HG03095 (cell line): ENCODE results near the gene USP17L27.
"Not testable (repeated sequence)": the region's sequence is repeated elsewhere in the genome, so short reads cannot be mapped to it uniquely, and the experiment has no call there.

Experiments used
- ATAC-seq: cut with Tn5 transposase; IDR thresholded peaks from one replicate; pipeline ENCODE4 v1.9.1; 2021; ENCODE audit warnings: moderate library complexity; ENCODE audit not compliant: unreplicated experiment

USP17L27 gene

GRCh38 chr4:9343848-9344247 is at the start of gene USP17L27:
Gene USP17L27 (plus strand): TSS chr4:9344148. CDS start chr4:9344148, 0 bp downstream.
- ATAC-seq = not testable (repeated sequence)

GRCh38 chr4:9324191-9324590 is 19.8 kb upstream of the USP17L27 start:
- not testable (repeated sequence) for ATAC-seq

GRCh38 chr4:9324865-9325264 is 19.1 kb upstream of the USP17L27 start, which contains the start of gene USP17L24:
Gene USP17L24 (plus strand): TSS chr4:9325165. CDS start chr4:9325165, 0 bp downstream.
- not testable (repeated sequence) for ATAC-seq

GRCh38 chr4:9329611-9330010 is 14.3 kb upstream of the USP17L27 start, which contains the start of gene USP17L25:
Gene USP17L25 (plus strand): TSS chr4:9329911. CDS start chr4:9329911, 0 bp downstream.
- ATAC-seq = not testable (repeated sequence)

GRCh38 chr4:9334358-9334757 is 9.6 kb upstream of the USP17L27 start, which contains the start of gene USP17L26:
Gene USP17L26 (plus strand): TSS chr4:9334658. CDS start chr4:9334658, 0 bp downstream.
- ATAC-seq = not testable (repeated sequence)

GRCh38 chr4:9339103-9339502 is 4.8 kb upstream of the USP17L27 start, which contains the start of gene USP17L5:
Gene USP17L5 (plus strand): TSS chr4:9339403. CDS start chr4:9339403, 0 bp downstream.
- not testable (repeated sequence) for ATAC-seq

- ATAC-seq = not testable (repeated sequence)
Observed at GRCh38 chr4:9348593-9348992, 4.6 kb downstream of the USP17L27 start, which contains the start of gene USP17L28. Gene USP17L28 (plus strand): TSS chr4:9348893. CDS start chr4:9348893, 0 bp downstream.

- not testable (repeated sequence) for ATAC-seq
Observed at GRCh38 chr4:9350866-9351265, 6.9 kb downstream of the USP17L27 start.

GRCh38 chr4:9353338-9353737 is 9.4 kb downstream of the USP17L27 start, which contains the start of gene USP17L29:
Gene USP17L29 (plus strand): TSS chr4:9353638. CDS start chr4:9353638, 0 bp downstream.
- not testable (repeated sequence) for ATAC-seq

GRCh38 chr4:9362829-9363228 is 18.9 kb downstream of the USP17L27 start, which contains the start of gene USP17L30:
Gene USP17L30 (plus strand): TSS chr4:9363129. CDS start chr4:9363129, 0 bp downstream.
- ATAC-seq = not testable (repeated sequence)

- ATAC-seq = not testable (repeated sequence)
Observed at GRCh38 chr4:9379881-9380280, 35.9 kb downstream of the USP17L27 start.

GRCh38 chr4:9381012-9381534 is 37.1 kb downstream of the USP17L27 start:
- ATAC-seq = not testable (repeated sequence)

GRCh38 chr4:9384126-9384525 is 40.2 kb downstream of the USP17L27 start:
- ATAC-seq = no peak

GRCh38 chr4:9389001-9389400 is 45.1 kb downstream of the USP17L27 start:
- not testable (repeated sequence) for ATAC-seq
